HG02884 (cell line): ENCODE measurements around the gene GLIS1.
"Not testable (repeated sequence)": the region's sequence is repeated elsewhere in the genome, so short reads cannot be mapped to it uniquely, and the experiment has no call there.

Experiments
- ATAC-seq: cut with Tn5 transposase; IDR thresholded peaks from one replicate; pipeline ENCODE4 v1.9.1; 2021; ENCODE audit warnings: mild to moderate bottlenecking, moderate library complexity; ENCODE audit not compliant: unreplicated experiment

Gene GLIS1

GRCh38 chr1:53739109-53739681 is at the start of gene GLIS1:
TSS of gene GLIS1 (minus strand) at chr1:53739164. CDS start at chr1:53738064, 1,100 bp downstream.
- ATAC-seq = peak; percentile 93

GRCh38 chr1:53787655-53788054 is 48.7 kb upstream of the GLIS1 start:
- no peak for ATAC-seq

DNA sequence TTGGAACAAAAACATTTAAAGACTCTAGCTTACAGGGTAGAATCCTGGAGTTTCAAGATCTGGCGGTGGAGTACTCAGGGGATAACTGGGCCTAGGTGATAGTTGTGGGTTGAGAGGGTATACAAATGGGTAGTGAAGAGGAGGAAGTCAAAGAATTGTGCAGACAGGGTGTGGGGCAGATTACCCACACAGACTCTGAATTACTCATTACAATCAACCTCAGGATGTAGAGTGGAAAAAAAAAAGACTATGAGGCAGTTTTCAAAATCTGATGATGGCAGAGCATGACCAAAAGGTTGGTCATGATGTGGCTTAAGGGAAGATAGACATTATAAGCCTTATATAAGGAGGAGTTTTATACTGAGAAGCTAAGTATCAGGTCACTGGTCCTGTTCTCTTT is 44.1 kb upstream of the GLIS1 start:
- no peak for ATAC-seq

DNA sequence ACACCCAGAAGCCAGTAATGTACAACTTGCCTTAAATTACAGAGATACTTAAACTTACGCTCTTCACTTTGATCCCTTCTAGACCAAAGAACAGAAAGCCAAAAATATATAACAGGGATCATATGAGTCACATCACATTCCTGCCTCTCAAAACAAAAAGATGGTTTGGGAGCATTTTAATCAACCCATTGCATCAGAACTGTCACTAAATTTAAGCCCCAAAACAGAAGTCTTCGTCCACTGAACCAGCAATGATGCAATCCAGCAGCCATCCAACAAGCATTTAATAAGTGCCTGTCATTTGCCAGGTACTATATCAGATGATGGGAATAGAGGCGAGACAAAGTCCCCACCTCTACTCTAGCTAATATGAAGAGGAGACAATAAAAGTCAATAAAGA is 42.7 kb upstream of the GLIS1 start:
- no peak for ATAC-seq

DNA sequence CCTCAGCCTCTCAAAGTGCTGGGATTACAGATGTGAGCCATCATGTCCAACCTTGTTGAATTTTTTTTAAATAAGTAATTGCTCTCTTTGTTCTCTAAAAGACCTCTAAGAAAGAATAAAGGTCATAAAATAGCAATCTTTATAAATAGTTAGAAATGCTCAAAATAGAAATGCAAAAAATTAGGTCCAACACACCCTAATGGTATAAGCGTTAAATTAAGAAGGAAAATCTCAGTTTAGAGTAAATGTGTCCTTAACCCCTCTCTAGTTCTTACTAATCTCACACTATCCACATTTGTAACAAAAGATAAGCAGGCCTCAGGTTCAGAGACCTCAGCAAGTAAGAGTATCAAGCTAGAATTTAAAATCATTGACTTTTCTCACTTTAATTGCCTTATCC is 38.3 kb upstream of the GLIS1 start:
- ATAC-seq = no peak

DNA sequence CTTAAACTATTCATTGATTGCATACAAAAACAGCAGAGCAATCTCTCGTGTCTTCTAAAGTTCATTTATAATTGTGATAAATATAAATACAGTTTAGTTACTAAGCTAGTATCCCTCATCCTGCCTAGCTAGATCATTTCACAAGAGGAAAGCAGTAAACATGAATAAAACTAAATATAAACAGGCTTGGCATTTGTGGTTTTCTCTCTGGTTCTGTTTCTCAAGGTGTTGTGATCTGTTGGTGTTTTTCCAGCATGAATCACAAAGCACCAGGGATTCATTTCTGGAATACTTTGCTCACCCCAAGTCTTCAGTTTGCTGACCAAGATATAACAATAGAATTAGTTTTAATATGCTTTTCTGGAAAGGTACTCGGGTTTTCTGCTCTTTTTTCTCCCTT is 32.7 kb upstream of the GLIS1 start:
- ATAC-seq = no peak

DNA sequence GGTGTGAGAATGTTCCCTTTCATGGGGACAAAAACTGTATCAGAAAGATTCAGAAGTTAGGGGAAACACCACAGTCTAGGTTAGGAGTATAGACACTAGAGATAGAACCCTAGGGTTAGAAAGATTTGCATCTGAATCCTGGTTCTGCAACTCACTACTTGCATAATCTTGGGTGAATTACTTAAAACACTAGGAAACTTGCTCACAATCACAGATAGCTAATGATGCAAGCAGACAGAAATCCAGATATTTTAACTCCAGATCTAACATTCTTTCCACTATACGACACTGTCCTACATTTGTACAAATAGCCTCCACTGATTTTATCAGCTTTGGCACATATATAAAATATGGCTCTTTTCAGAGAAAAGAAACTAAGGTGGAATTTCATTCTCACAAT is 30.8 kb upstream of the GLIS1 start:
- ATAC-seq = no peak

DNA sequence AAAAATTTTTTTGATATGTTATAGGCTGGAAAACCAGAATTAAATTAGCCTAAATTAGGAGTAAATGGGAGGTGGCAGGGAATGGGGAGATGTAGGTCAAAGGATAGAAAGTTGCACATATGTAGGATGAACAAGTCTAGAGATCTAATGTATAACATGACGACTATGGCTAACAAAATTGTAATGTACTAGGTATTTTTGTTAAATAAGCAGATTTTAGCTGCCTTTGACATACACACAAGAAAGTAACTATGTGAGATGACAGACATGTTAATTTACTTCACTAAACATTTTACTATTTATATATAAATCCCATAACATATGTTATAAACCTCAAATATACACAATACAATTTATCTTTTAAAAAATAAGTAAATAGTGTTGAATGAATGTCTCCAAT is 30.2 kb upstream of the GLIS1 start:
- no peak for ATAC-seq

DNA sequence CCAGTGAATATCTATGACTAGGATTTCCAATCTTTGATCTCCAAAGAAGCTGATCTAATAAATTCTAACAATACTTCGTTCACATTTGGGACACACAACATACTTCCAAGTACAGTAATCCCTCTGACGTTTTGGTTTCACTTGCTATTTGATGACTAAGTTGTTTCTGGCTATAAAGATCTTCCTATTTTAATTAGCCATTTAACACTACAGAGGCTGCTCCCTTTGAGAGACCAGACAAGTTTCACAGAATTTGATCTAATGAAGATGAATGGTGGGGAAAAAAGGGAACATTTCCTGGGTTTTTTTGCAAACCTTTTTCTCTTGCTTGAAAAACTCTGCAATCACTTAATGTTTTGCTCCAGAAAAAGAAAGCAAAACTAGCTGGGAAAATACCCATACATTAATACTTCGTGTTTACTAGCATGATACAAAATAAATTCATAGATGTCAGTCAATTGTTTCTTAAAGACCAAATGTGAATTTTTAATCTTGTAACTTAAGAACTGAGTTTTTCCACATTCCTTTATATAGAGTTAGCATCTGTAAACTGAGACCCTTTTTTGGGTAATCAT is 28.0 kb upstream of the GLIS1 start:
- no peak for ATAC-seq

- no peak for ATAC-seq
Observed at GRCh38 chr1:53766194-53766742, 27.3 kb upstream of the GLIS1 start.

- ATAC-seq = no peak
Observed at GRCh38 chr1:53765657-53766056, 26.7 kb upstream of the GLIS1 start.

DNA sequence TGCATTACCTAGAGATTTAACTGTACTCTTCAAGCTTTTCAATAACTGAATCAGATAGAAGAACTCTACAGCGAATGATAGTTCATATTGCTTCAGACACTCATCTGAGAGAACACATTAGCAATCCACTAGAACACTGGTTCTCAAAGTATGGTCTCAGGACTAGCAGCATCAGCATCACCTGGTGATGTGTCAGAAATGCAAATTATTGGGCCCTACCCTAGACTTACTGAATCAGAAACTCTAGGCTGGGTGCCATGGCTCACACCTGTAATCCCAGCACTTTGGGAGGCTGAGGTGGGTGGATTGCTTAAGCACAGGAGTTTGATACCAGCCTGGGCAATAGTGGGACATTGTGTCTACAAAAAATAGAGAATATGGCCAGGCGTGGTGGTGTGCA is 24.9 kb upstream of the GLIS1 start:
- no peak for ATAC-seq

GRCh38 chr1:53763461-53763860 is 24.5 kb upstream of the GLIS1 start:
- ATAC-seq = no peak

- not testable (repeated sequence) for ATAC-seq
Observed at GRCh38 chr1:53760497-53760896, 21.5 kb upstream of the GLIS1 start.

DNA sequence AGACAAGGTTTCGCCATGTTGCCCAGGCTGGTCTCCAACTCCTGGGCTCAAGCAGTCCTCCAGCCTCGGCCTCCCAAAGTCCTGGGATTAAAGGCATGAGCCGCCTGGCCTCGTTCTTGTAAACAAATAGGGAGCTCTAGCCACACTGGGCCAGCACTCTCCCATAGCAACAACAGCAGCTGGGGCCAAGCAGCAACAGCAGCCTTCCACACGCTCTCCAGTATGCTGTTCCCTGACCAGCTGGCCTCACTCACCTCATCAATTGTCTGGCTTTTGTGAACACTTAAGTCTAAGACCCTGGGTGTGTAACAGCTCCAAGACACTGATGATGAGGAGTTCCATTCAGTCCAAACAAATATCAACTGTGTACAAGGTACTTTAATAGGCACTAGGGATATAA is 16.9 kb upstream of the GLIS1 start:
- ATAC-seq = no peak

- no peak for ATAC-seq
Observed at GRCh38 chr1:53754484-53755312, 15.7 kb upstream of the GLIS1 start.

GRCh38 chr1:53752281-53752680 is 13.3 kb upstream of the GLIS1 start:
- no peak for ATAC-seq

DNA sequence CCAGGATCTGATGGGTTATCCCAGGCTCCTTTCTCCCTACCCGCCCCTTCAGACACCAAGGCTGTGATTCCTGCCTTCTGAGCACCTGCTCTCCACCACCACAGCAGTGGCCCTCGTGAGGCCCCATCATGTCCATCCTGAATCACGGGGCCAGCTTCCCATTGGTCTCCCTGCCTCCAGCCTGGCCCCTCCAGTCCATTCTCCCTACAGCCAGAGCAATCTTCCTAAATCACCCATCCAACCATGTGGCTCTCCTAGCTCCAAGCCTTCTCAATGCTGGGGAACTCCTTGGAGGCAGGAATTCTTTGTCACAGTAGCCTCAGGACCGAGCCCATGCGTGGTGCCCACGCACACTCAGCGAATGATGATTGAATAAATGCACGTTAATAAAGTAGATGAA is 8.9 kb upstream of the GLIS1 start:
- no peak for ATAC-seq

DNA sequence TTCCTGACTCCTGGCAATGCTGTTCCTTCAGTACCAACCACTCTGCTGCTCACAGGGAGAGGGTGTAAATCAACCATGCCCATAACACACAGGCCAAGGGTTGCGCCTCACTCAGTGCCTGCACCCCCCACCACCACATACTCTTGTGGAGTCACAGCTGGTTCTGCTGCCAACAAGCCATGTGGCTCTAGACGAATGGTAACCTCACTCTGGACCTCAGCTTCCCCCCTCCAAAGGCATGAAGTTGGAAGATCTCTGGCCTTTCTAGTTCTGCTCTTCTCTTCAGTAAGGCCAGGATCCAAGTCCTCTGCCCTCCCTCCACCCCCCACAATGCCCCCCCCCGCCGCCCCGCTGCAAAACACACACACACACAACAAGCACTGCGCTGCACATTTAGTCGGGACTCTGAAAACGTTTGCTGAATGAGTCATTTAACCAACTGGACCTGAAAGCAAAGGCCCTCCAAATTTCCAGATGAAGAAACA is 1.7 kb upstream of the GLIS1 start:
- no peak for ATAC-seq

DNA sequence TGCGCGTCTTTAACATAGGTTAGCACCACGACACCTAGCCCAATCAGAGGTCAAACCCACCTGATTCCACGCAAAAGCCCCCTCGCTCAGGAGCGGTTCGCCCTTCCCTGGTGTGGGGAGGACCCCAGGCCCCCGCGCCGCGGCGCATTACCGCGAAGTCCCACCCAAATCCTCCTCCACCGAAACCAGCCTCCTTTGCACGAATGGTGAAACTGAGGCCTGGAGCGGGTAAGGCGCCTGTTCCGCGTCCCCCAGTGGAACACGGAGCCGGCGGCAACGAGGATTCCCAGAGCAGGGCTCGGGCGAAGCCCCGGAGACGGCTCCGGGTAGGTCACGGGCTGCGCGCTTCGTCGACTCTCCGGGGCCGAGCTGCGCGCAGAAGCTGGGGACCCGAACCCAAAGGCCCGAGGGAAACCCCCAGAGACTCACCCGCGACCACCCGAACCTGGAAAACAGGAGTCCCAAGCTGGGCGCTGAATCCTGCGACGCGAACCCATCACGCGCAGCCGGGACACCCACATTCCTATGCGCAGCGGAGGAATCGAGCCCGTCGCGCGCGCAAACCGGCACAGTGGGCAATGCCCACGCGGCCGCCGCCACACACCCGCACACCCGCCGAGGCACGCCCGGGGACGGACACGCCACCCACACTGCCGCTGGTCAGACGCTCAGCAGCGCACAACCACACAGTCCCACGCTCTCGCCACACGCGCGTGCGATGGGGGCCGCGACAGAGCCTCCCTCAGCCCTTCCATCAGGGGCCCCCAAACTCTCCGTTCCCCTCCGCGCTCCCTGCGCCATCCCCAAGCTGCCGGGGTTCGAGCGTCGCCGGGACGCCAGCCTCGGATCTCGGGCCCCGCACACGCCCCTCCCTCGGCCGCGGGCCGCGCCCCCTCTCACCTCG is 507 bp downstream of the GLIS1 start:
- ATAC-seq = no peak
